Measurements from ENCODE around the gene STIM2. TPM values are rescaled to one million over a fixed set of nuclear protein-coding genes. Genes with fewer than 3 reads are reported as not detected.

STIM2 gene
- total and polyA plus RNA-seq, 2 of the 4 experiments (the other 2 are of a cell fraction) = 16.1 to 27.6 TPM

GRCh38 chr4:26867914-26868684 is 7.5 kb downstream of the STIM2 start:
- 40% methylated on average over 1 of the region's 3 CpGs; no CpG with 5 or more reads in 1 of the 2 experiments for WGBS, 2 experiments (ENCODE audit: extremely low coverage in 2 of 2, insufficient read length in 1 of 2)
- Histone ChIP-seq H3K36me3 (ENCODE audit: control insufficient read depth, insufficient read depth, low read length) (no peaks in the 10 kb centered on the region), H3K9ac (ENCODE audit: low read depth, low read length) (peak overlapping the region; percentile 12; the same call in 1 of the 2 replicates), H3K79me1 (ENCODE audit: low read depth in 1 of 2, low read length in 2 of 2) (peaks cover 26 to 32% of the 10 kb centered on the region in 2 experiments), H3K27me3 (ENCODE audit: control insufficient read depth, insufficient read depth, low read length) (no peaks in the 10 kb centered on the region), H2BK120ac (ENCODE audit: low read depth, low read length) (no peak overlapping the region), H2AK5ac (ENCODE audit: low read depth, low read length) (no peak overlapping the region), H2BK15ac (ENCODE audit: low read depth, low read length) (no peak overlapping the region), H2BK5ac (ENCODE audit: low read depth, low read length, poor library complexity, severe bottlenecking) (no peak overlapping the region), H3K27ac (ENCODE audit: insufficient read depth, low read length) (peak overlapping the region; percentile 3; the same call in 1 of the 2 replicates), H4K8ac (ENCODE audit: low read depth in 2 of 2, low read length in 2 of 2) (peak overlapping the region in 1 of 2 experiments; percentile 1; a peak in 1 of 4 replicates), H3K14ac (replicated peaks; ENCODE audit: low read depth, low read length) (peak overlapping the region; percentile 3; the same call in 1 of the 2 replicates), H3K4me1 (ENCODE audit: control insufficient read depth, insufficient read depth, low read length) (no peaks in the 10 kb centered on the region; the same call in 1 of the 2 replicates), H3K9me3 (ENCODE audit: control insufficient read depth, insufficient read depth, low read length) (no peaks in the 10 kb centered on the region), H3K23ac (ENCODE audit: low read depth, low read length) (peak overlapping the region; percentile 4; the same call in 1 of the 2 replicates), H3K56ac (ENCODE audit: extremely low read depth, insufficient read depth, low read length) (no peak overlapping the region), H2BK20ac (ENCODE audit: low read depth, low read length) (no peak overlapping the region), H4K91ac (ENCODE audit: insufficient read depth, low read depth, low read length) (no peak overlapping the region), H3K18ac (ENCODE audit: low read depth, low read length) (no peak overlapping the region; the same call in 1 of the 2 replicates), H2AFZ (replicated peaks; ENCODE audit: low read length, poor library complexity) (no peak overlapping the region), H4K5ac (ENCODE audit: low read depth, low read length) (0 out of 2 replicates have a peak overlapping the region, but pooled peaks have one; percentile 5), H3K4me2 (ENCODE audit: low read depth, low read length) (peak overlapping the region; percentile 32), H3K9me1 (ENCODE audit: insufficient read depth, low read length) (no peaks in the 10 kb centered on the region), H2AK9ac (replicated peaks; ENCODE audit: low read depth, low read length, poor library complexity) (no peak overlapping the region), H4K20me1 (ENCODE audit: insufficient read depth, low read length) (no peaks in the 10 kb centered on the region), H3K4me3 (ENCODE audit: insufficient read depth, low read depth, low read length) (no peak overlapping the region), H3K4ac (ENCODE audit: low read depth, low read length) (no peak overlapping the region)
- ChIA-PET POLR2A (ENCODE audit: unreplicated experiment) (no interaction called here), CTCF (interaction anchor here (0.6 kb wide), 1 partner anchor 31 kb away, joined by 3 read pairs; no protein-coding TSS in a partner anchor)
- in situ Hi-C loops (cut with MboI; ENCODE audit: low sequenced_read_pairs) = loop anchor here (25.0 kb wide), 1 partner anchor 531 kb away; no protein-coding TSS in a partner anchor
- peak; percentile 44 for ATAC-seq (ENCODE audit: low read depth)
- peak; percentile 10 for DNase-seq
- dilution Hi-C loops (cut with HindIII; ENCODE audit: low sequenced_read_pairs, unreplicated experiment) = no loop called here
- intact Hi-C loops (cut with micrococcal nuclease) = loop anchor here (10.0 kb wide), 1 partner anchor 543 kb away; the partner anchor contains the start of gene RBPJ
- no TSS peak for BruUV-seq (replicated peaks)
- TF ChIP-seq BHLHE40 (IDR thresholded peaks at IDR 0.05; ENCODE audit: low read depth, low read length) = no peak
- no peak for TF ChIP-seq RAD21 (IDR thresholded peaks at IDR 0.05; ENCODE audit: low read length)
- TF ChIP-seq CEBPB (IDR thresholded peaks at IDR 0.05; ENCODE audit: low read depth, low read length) = no peak
- no peak for TF ChIP-seq MAZ (IDR thresholded peaks at IDR 0.05; ENCODE audit: borderline replicate concordance, low read depth, low read length)
- TF ChIP-seq NFE2L2 (IDR thresholded peaks at IDR 0.05; ENCODE audit: low read depth, low read length) = no peak
- no peak for TF ChIP-seq FOS (IDR thresholded peaks at IDR 0.05; ENCODE audit: low read depth, low read length)
- no peak for TF ChIP-seq CTCF (conservative IDR thresholded peaks at IDR 0.05; ENCODE audit: low read depth, low read length)
- no peak for TF ChIP-seq SMC3 (IDR thresholded peaks at IDR 0.05; ENCODE audit: low read depth, low read length)
- TF ChIP-seq POLR2A (IDR thresholded peaks at IDR 0.05; ENCODE audit: low read depth, low read length) = no peak
- no peak for TF ChIP-seq USF2 (IDR thresholded peaks at IDR 0.05; ENCODE audit: low read depth, low read length)
- TF ChIP-seq RCOR1 (IDR thresholded peaks at IDR 0.05; ENCODE audit: insufficient replicate concordance, low read length) = no peak
- no peak for TF ChIP-seq CHD1 (IDR thresholded peaks at IDR 0.05; ENCODE audit: low read depth, low read length)
- TF ChIP-seq ELK1 (IDR thresholded peaks at IDR 0.05; ENCODE audit: borderline replicate concordance, low read depth, low read length) = no peak
